ENCODE measurements around the gene NEK11. TPM values are rescaled to one million over a fixed set of nuclear protein-coding genes. Genes with fewer than 3 reads are reported as not detected.
A peak's percentile ranks its signal among the peaks of the same experiment; 100 is the strongest.

Gene NEK11
- total and polyA plus RNA-seq, 9 of the 15 experiments (the other 6 are each of a cell fraction or from before 2014, with no cell fraction given) = 0.28 to 1.5 (median 0.87) TPM

DNA sequence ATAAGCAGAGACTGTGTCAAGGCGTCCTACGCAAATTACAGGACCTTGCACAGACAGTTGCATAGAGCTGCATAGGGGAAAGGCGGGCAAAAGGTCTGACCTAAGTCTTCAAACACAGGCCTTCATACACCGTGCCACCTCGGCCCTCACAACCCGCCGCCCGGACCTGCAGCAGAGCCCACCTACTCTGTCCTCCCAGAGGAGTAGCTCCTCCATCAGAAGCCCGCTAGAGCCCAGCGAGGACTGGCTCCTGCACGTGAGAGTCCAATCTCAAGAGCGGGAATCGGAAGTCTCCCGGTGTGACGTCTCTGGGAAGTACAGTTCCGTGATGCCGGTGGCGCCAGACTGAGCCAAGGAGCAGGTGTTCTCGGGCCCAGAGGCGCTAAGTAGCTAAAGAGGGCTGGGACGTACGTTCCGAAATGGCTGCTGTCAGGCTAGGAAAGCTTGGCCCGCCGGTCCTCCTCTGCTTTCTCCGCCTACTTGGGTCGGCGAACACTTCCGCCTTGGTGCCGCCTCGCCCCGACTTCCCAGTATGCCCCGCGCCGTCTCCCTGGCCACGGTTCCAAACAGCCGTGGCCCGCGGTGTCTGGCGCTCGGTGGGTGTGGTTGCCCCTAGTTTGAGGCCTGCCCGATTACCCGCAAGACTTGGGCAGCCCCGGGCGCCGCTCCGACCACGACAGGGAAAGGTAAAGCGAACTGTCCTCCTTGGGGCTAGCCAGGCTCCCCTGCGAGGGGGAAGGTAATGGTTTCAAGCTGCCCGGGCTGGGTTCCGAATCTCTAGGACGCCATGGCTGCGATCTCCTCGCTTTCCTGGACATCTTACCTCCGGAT, at the start of gene NEK11, which contains the start of gene ASTE1 (continued):
- peak; percentile 36 for TF ChIP-seq NEUROD1 (IDR thresholded peaks at IDR 0.05; ENCODE audit: borderline replicate concordance, low read depth, low read length, partially characterized antibody)
- TF ChIP-seq JUND (IDR thresholded peaks at IDR 0.05; ENCODE audit: borderline replicate concordance, low read depth, low read length) = no peak
- no peak for TF ChIP-seq JUND (tag; IDR thresholded peaks at IDR 0.05; ENCODE audit: borderline replicate concordance, low read depth, low read length)
- TF ChIP-seq, protein P1, sequence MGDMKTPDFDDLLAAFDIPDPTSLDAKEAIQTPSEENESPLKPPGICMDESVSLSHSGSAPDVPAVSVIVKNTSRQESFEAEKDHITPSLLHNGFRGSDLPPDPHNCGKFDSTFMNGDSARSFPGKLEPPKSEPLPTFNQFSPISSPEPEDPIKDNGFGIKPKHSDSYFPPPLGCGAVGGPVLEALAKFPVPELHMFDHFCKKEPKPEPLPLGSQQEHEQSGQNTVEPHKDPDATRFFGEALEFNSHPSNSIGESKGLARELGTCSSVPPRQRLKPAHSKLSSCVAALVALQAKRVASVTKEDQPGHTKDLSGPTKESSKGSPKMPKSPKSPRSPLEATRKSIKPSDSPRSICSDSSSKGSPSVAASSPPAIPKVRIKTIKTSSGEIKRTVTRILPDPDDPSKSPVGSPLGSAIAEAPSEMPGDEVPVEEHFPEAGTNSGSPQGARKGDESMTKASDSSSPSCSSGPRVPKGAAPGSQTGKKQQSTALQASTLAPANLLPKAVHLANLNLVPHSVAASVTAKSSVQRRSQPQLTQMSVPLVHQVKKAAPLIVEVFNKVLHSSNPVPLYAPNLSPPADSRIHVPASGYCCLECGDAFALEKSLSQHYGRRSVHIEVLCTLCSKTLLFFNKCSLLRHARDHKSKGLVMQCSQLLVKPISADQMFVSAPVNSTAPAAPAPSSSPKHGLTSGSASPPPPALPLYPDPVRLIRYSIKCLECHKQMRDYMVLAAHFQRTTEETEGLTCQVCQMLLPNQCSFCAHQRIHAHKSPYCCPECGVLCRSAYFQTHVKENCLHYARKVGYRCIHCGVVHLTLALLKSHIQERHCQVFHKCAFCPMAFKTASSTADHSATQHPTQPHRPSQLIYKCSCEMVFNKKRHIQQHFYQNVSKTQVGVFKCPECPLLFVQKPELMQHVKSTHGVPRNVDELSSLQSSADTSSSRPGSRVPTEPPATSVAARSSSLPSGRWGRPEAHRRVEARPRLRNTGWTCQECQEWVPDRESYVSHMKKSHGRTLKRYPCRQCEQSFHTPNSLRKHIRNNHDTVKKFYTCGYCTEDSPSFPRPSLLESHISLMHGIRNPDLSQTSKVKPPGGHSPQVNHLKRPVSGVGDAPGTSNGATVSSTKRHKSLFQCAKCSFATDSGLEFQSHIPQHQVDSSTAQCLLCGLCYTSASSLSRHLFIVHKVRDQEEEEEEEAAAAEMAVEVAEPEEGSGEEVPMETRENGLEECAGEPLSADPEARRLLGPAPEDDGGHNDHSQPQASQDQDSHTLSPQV (IDR thresholded peaks at IDR 0.05) = peak; percentile 75
- TF ChIP-seq IRF2 (CRISPR knock-in tag; IDR thresholded peaks at IDR 0.05) = no peak
- no peak for TF ChIP-seq PHB (CRISPR knock-in tag; IDR thresholded peaks at IDR 0.05)
- TF ChIP-seq CBX2 (IDR thresholded peaks at IDR 0.05; ENCODE audit: insufficient read depth, low read length, poor library complexity, severe bottlenecking) = no peak
- TF ChIP-seq KDM4B (IDR thresholded peaks at IDR 0.05; ENCODE audit: borderline replicate concordance in 2 of 2, low read depth in 1 of 2) = no peak
- TF ChIP-seq ZNF124 (CRISPR knock-in tag; IDR thresholded peaks at IDR 0.05) = no peak
- no peak for TF ChIP-seq BRCA1 (IDR thresholded peaks at IDR 0.05)
- no peak for TF ChIP-seq BRCA1 (CRISPR knock-in tag; IDR thresholded peaks at IDR 0.05)
- no peak for TF ChIP-seq NFXL1 (CRISPR knock-in tag; IDR thresholded peaks at IDR 0.05)
- TF ChIP-seq ZNF766 (CRISPR knock-in tag; conservative IDR thresholded peaks at IDR 0.05) = peak; percentile 72
- TF ChIP-seq RHOXF2B (CRISPR knock-in tag; conservative IDR thresholded peaks at IDR 0.05) = no peak
- TF ChIP-seq CBX3 (IDR thresholded peaks at IDR 0.05; ENCODE audit: borderline replicate concordance in 1 of 2, low read length in 2 of 2) = no peak; a peak in 1 of 3 replicates
- TF ChIP-seq MXI1 (IDR thresholded peaks at IDR 0.05; ENCODE audit: low read depth, low read length) = 0 out of 2 replicates have a peak, but pooled peaks have one; percentile 57
- TF ChIP-seq, protein P2, sequence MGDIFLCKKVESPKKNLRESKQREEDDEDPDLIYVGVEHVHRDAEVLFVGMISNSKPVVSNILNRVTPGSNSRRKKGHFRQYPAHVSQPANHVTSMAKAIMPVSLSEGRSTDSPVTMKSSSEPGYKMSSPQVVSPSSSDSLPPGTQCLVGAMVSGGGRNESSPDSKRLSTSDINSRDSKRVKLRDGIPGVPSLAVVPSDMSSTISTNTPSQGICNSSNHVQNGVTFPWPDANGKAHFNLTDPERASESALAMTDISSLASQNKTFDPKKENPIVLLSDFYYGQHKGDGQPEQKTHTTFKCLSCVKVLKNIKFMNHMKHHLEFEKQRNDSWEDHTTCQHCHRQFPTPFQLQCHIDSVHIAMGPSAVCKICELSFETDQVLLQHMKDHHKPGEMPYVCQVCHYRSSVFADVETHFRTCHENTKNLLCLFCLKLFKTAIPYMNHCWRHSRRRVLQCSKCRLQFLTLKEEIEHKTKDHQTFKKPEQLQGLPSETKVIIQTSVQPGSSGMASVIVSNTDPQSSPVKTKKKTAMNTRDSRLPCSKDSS (IDR thresholded peaks at IDR 0.05; ENCODE audit: low read depth, partially characterized antibody) = no peak
- TF ChIP-seq FOXJ2 (tag; IDR thresholded peaks at IDR 0.05) = peak; percentile 96
- TF ChIP-seq, protein P3, sequence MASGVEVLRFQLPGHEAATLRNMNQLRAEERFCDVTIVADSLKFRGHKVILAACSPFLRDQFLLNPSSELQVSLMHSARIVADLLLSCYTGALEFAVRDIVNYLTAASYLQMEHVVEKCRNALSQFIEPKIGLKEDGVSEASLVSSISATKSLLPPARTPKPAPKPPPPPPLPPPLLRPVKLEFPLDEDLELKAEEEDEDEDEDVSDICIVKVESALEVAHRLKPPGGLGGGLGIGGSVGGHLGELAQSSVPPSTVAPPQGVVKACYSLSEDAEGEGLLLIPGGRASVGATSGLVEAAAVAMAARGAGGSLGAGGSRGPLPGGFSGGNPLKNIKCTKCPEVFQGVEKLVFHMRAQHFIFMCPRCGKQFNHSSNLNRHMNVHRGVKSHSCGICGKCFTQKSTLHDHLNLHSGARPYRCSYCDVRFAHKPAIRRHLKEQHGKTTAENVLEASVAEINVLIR (CRISPR knock-in tag; IDR thresholded peaks at IDR 0.05) = peak; percentile 43; the same call in 1 of the 2 replicates
- TF ChIP-seq HMG20A (CRISPR knock-in tag; conservative IDR thresholded peaks at IDR 0.05) = no peak
- 0 out of 2 replicates have a peak, but pooled peaks have one; percentile 24 for TF ChIP-seq ZBTB1 (CRISPR knock-in tag; IDR thresholded peaks at IDR 0.05; ENCODE audit: borderline replicate concordance, low read depth)
- TF ChIP-seq GTF2A2 (tag; IDR thresholded peaks at IDR 0.05) = no peak
